Gastrocnemius medialis (tissue), 4 donors: ENCODE data around the gene L1CAM. TPM values are rescaled to one million over a fixed set of nuclear protein-coding genes. Genes with fewer than 3 reads are reported as not detected.

Experiments used
- ATAC-seq, 2 donors: fragments of 150-250 bp; one replicate each; pipeline ENCODE4 v1.9.1; 2016
- DNase-seq, 2 donors: peaks; one replicate each; pipeline ENCODE4 v3.0.0-alpha.2; 2019
- H3K27ac ChIP-seq, 4 donors: fragments of 200-600 bp; sonication (generic); 1 replicate in 1 of 4; 2 replicates in 3 of 4; pipeline ENCODE4 v1.5.1; 2016 to 2018; ENCODE audit warnings: mild to moderate bottlenecking in 2 of 4, moderate library complexity in 1 of 4
- H3K27me3 ChIP-seq, 3 donors: fragments of 200-600 bp; sonication (generic) in 2 of 3; 1 replicate in 1 of 3; 2 replicates in 2 of 3; pipeline versions ENCODE4 v1.5.1 to v1.6.0; 2016 to 2019; ENCODE audit warnings: mild to moderate bottlenecking in 1 of 3, moderate library complexity in 1 of 3
- H3K36me3 ChIP-seq, 2 donors: fragments of 200-600 bp; sonication (generic) in 1 of 2; one replicate each; pipeline ENCODE4 v1.5.1; 2017 to 2018
- H3K4me1 ChIP-seq, 2 donors: fragments of 200-600 bp; sonication (generic) in 1 of 2; one replicate each; pipeline ENCODE4 v1.5.1; 2016 to 2017; ENCODE audit warnings: mild to moderate bottlenecking in 2 of 2
- H3K4me3 ChIP-seq, 4 donors: fragments of 200-600 bp; sonication (generic) in 3 of 4; 1 replicate in 1 of 4; 2 replicates in 3 of 4; pipeline ENCODE4 v1.5.1; 2016 to 2019; ENCODE audit warnings: mild to moderate bottlenecking in 2 of 4
- H3K9me3 ChIP-seq, 3 donors: fragments of 200-600 bp; sonication (generic) in 2 of 3; 1 replicate in 1 of 3; 2 replicates in 2 of 3; pipeline ENCODE4 v1.5.1; 2016 to 2019
- POLR2A ChIP-seq, 2 donors: fragments of 450-650 bp; IDR thresholded peaks; one replicate each; pipeline ENCODE4 v1.6.1; 2017; ENCODE audit warnings: antibody characterized with exemption in 2 of 2, mild to moderate bottlenecking in 2 of 2, moderate library complexity in 2 of 2
- in situ Hi-C, 4 donors: fragments of 200-750 bp; cut with MboI; loops; one replicate each; pipeline versions ENCODE4 v1.15.0 to v1.8.0; 2017; ENCODE audit warnings: low sequenced_read_pairs in 4 of 4
- intact Hi-C: fragments of 100-400 bp; cut with DNase I; formaldehyde crosslinking; loops from one replicate; pipeline ENCODE4 v1.15.1; 2023; ENCODE audit warnings: low total_unique reads
- total RNA-seq, 4 donors: library from RNA; depleted of rRNA; stranded (reverse); fragments of >200 nt; gene quantifications; one replicate each; pipeline versions ENCODE4 v1.1.0 to v1.2.3, GENCODE V29; 2016
- TF ChIP-seq, protein P1 (sequence below), 5 experiments: fragments of 450-650 bp in 3 of 5; fragments of 200-600 bp in 2 of 5; sonication (generic) in 2 of 5; IDR thresholded peaks in 4 of 5; conservative IDR thresholded peaks in 1 of 5; 1 replicate in 4 of 5; 2 replicates in 1 of 5; pipeline ENCODE4 v1.5.1; 2016 to 2019; ENCODE audit warnings: antibody characterized with exemption in 5 of 5, mild to moderate bottlenecking in 3 of 5, moderate library complexity in 3 of 5

L1CAM gene
- total RNA-seq, 4 donors from 2014 or later: 0.05 to 0.62 (median 0.48) TPM

GRCh38 chrX:153851981-153852380 is 34.0 kb downstream of the L1CAM start:
- no peak for DNase-seq
- TF ChIP-seq POLR2A (IDR thresholded peaks at IDR 0.05): no peak
- TF ChIP-seq, protein P1, sequence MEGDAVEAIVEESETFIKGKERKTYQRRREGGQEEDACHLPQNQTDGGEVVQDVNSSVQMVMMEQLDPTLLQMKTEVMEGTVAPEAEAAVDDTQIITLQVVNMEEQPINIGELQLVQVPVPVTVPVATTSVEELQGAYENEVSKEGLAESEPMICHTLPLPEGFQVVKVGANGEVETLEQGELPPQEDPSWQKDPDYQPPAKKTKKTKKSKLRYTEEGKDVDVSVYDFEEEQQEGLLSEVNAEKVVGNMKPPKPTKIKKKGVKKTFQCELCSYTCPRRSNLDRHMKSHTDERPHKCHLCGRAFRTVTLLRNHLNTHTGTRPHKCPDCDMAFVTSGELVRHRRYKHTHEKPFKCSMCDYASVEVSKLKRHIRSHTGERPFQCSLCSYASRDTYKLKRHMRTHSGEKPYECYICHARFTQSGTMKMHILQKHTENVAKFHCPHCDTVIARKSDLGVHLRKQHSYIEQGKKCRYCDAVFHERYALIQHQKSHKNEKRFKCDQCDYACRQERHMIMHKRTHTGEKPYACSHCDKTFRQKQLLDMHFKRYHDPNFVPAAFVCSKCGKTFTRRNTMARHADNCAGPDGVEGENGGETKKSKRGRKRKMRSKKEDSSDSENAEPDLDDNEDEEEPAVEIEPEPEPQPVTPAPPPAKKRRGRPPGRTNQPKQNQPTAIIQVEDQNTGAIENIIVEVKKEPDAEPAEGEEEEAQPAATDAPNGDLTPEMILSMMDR (IDR thresholded peaks at IDR 0.05 in 4 of 5, conservative IDR thresholded peaks at IDR 0.05 in 1 of 5): no peak
- ATAC-seq: no peak
- intact Hi-C loops (no loop called here), in situ Hi-C loops (no loop called here)
- no peaks in the 10 kb centered on the region for H3K4me1 ChIP-seq
- no peak overlapping the region for H3K27ac ChIP-seq
- no peaks in the 10 kb centered on the region for H3K9me3 ChIP-seq
- H3K27me3 ChIP-seq: peaks cover 0 to 4% (median 4%) of the 10 kb centered on the region in 3 donors
- no peak overlapping the region for H3K4me3 ChIP-seq
- no peaks in the 10 kb centered on the region for H3K36me3 ChIP-seq

GRCh38 chrX:153848325-153848724 is 37.6 kb downstream of the L1CAM start:
- peaks cover 0 to 4% (median 0%) of the 10 kb centered on the region in 3 donors for H3K27me3 ChIP-seq
- no peaks in the 10 kb centered on the region for H3K9me3 ChIP-seq
- no peak for TF ChIP-seq POLR2A (IDR thresholded peaks at IDR 0.05)
- TF ChIP-seq, protein P1 (IDR thresholded peaks at IDR 0.05 in 4 of 5, conservative IDR thresholded peaks at IDR 0.05 in 1 of 5): no peak
- no peak for ATAC-seq
- H3K4me1 ChIP-seq: no peaks in the 10 kb centered on the region
- H3K36me3 ChIP-seq: no peaks in the 10 kb centered on the region
- H3K27ac ChIP-seq: no peak overlapping the region
- in situ Hi-C loops: no loop called here
- DNase-seq: no peak
- intact Hi-C loops: no loop called here
- H3K4me3 ChIP-seq: no peak overlapping the region

GRCh38 chrX:153845842-153846241 is 40.1 kb downstream of the L1CAM start:
- TF ChIP-seq, protein P1 (IDR thresholded peaks at IDR 0.05 in 4 of 5, conservative IDR thresholded peaks at IDR 0.05 in 1 of 5): no peak
- no peak for TF ChIP-seq POLR2A (IDR thresholded peaks at IDR 0.05)
- H3K4me3 ChIP-seq: no peak overlapping the region
- H3K4me1 ChIP-seq: no peaks in the 10 kb centered on the region
- no peak for DNase-seq
- H3K27ac ChIP-seq: no peak overlapping the region
- intact Hi-C loops: no loop called here
- ATAC-seq: no peak
- in situ Hi-C loops: no loop called here
- H3K9me3 ChIP-seq: no peaks in the 10 kb centered on the region
- peaks cover 0 to 4% (median 0%) of the 10 kb centered on the region in 3 donors for H3K27me3 ChIP-seq
- H3K36me3 ChIP-seq: no peaks in the 10 kb centered on the region

DNA sequence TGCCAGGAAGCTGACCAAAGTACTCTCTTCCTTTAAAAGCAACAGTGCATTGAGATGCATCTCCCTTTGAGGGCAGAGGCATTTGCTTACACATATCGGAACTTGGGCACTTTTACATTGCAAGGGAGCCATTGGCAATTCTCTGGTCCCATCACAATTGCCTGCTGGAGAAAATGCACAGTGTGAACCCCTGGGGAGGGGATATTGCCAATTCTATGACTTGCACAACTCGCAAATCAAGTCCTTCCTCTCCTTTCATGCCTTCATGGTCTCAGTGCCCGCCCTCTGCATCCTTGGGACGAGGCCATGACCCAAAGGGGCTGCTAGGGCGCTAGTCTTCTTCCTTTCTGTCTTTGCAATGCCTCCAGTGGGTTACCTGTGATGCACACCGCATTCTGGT is 40.8 kb downstream of the L1CAM start:
- DNase-seq: no peak
- H3K4me3 ChIP-seq: no peak overlapping the region
- no peaks in the 10 kb centered on the region for H3K4me1 ChIP-seq
- in situ Hi-C loops: no loop called here
- no peaks in the 10 kb centered on the region for H3K9me3 ChIP-seq
- H3K36me3 ChIP-seq: no peaks in the 10 kb centered on the region
- no peak overlapping the region for H3K27ac ChIP-seq
- intact Hi-C loops: no loop called here
- peaks cover 0 to 4% (median 0%) of the 10 kb centered on the region in 3 donors for H3K27me3 ChIP-seq
- no peak for TF ChIP-seq POLR2A (IDR thresholded peaks at IDR 0.05)
- TF ChIP-seq, protein P1 (IDR thresholded peaks at IDR 0.05 in 4 of 5, conservative IDR thresholded peaks at IDR 0.05 in 1 of 5): no peak
- no peak for ATAC-seq

DNA sequence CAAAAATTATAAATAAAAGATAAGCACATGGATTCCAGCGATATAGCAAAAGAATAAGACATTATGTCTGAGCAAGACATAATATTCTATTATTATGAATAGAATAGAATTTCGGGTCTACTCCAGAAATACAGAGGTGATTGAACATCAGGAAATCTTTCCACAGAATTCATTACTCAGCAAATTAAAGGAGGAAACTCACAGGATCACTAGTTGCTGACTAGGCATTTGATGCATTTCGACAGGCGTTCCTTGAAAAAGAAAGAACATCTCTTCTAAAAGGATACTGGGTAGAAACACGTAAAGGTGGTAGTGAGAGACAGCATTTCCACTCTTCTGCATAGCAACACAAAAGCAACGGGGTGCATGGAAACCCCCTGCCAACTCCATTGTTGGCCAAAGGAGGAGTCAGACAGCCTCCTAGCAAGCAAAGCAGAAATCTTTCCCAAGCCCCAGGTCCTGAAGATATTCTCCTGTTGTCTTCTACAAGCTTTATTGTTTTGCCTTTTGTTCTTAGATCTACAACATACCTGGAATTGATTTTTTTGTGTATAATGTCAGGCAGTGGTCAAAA is 41.4 kb downstream of the L1CAM start:
- in situ Hi-C loops (no loop called here), intact Hi-C loops (no loop called here)
- Histone ChIP-seq H3K4me3 (no peak overlapping the region), H3K9me3 (no peaks in the 10 kb centered on the region), H3K36me3 (no peaks in the 10 kb centered on the region), H3K27ac (no peak overlapping the region), H3K4me1 (no peaks in the 10 kb centered on the region), H3K27me3 (peaks cover 0 to 4% (median 0%) of the 10 kb centered on the region in 3 donors)
- TF ChIP-seq, protein P1 (IDR thresholded peaks at IDR 0.05 in 4 of 5, conservative IDR thresholded peaks at IDR 0.05 in 1 of 5): no peak
- TF ChIP-seq POLR2A (IDR thresholded peaks at IDR 0.05): no peak
- DNase-seq (no peak), ATAC-seq (no peak)
